SK-N-SH treated with all-trans-retinoic acid at 6 μM for 48 hours (cell line): ENCODE results near the gene NR2F2.

Source experiments
- ATAC-seq: fragments of 200-7000 bp; cut with Tn5 transposase; 3 replicates; pipeline ENCODE4 v1.9.1; 2020; ENCODE audit warnings: mild to moderate bottlenecking, moderate library complexity
- ARNTL ChIP-seq: fragments of 450-650 bp; formaldehyde crosslinking; IDR thresholded peaks from 2 replicates; pipeline ENCODE4 v1.5.0; 2020; ENCODE audit warnings: low read depth, mild to moderate bottlenecking, moderate library complexity, borderline replicate concordance
- BACH2 ChIP-seq: fragments of 250-450 bp; sonication (Bioruptor Pico); IDR thresholded peaks from 2 replicates; pipeline ENCODE4 v1.9.0; 2021; ENCODE audit warnings: mild to moderate bottlenecking, borderline replicate concordance
- CSRNP3 ChIP-seq: fragments of 250-450 bp; sonication (Bioruptor Pico); IDR thresholded peaks from 2 replicates; pipeline ENCODE4 v1.5.1; 2021; ENCODE audit warnings: mild to moderate bottlenecking, moderate library complexity
- ESRRG ChIP-seq: fragments of 250-450 bp; sonication (Bioruptor Pico); IDR thresholded peaks from 2 replicates; pipeline ENCODE4 v1.6.1; 2021; ENCODE audit warnings: mild to moderate bottlenecking
- ISL1 ChIP-seq: fragments of 250-450 bp; sonication (Bioruptor Pico); IDR thresholded peaks from 2 replicates; pipeline ENCODE4 v2.1.2; 2022; ENCODE audit warnings: mild to moderate bottlenecking, moderate library complexity
- OSR1 ChIP-seq: fragments of 250-450 bp; sonication (Bioruptor Pico); IDR thresholded peaks from 2 replicates; pipeline ENCODE4 v1.8.0; 2022; ENCODE audit warnings: moderate library complexity, mild to moderate bottlenecking, inconsistent platforms
- PATZ1 ChIP-seq: fragments of 250-450 bp; sonication (Bioruptor Pico); IDR thresholded peaks from 2 replicates; pipeline ENCODE4 v1.8.0; 2020; ENCODE audit warnings: mild to moderate bottlenecking, moderate library complexity, borderline replicate concordance
- POU6F1 ChIP-seq: fragments of 250-450 bp; sonication (Bioruptor Pico); IDR thresholded peaks from 2 replicates; pipeline ENCODE4 v1.8.0; 2021; ENCODE audit warnings: low read depth, mild to moderate bottlenecking, moderate library complexity, borderline replicate concordance
- PPARA ChIP-seq: fragments of 250-450 bp; sonication (Bioruptor Pico); IDR thresholded peaks from 2 replicates; pipeline ENCODE4 v1.5.0; 2020; ENCODE audit warnings: mild to moderate bottlenecking, borderline replicate concordance
- SNAI2 ChIP-seq: fragments of 250-450 bp; sonication (Bioruptor Pico); IDR thresholded peaks from 2 replicates; pipeline ENCODE4 v1.5.0; 2020; ENCODE audit warnings: mild to moderate bottlenecking, moderate library complexity
- TCF4 ChIP-seq: fragments of 250-450 bp; sonication (Bioruptor Pico); IDR thresholded peaks from 2 replicates; pipeline ENCODE4 v1.8.0; 2021; ENCODE audit warnings: mild to moderate bottlenecking, moderate library complexity, borderline replicate concordance
- TOX ChIP-seq: fragments of 250-450 bp; sonication (Bioruptor Pico); IDR thresholded peaks from 2 replicates; pipeline ENCODE4 v1.8.0; 2021; ENCODE audit warnings: mild to moderate bottlenecking, moderate library complexity, borderline replicate concordance
- TSHZ2 ChIP-seq: fragments of 250-450 bp; sonication (Bioruptor Pico); IDR thresholded peaks from 2 replicates; pipeline ENCODE4 v1.5.0; 2020; ENCODE audit warnings: mild to moderate bottlenecking, moderate library complexity
- ZC3H10 ChIP-seq: fragments of 250-450 bp; sonication (Bioruptor Pico); IDR thresholded peaks from 2 replicates; pipeline ENCODE4 v1.5.1; 2021; ENCODE audit warnings: mild to moderate bottlenecking, moderate library complexity
- ZFP3 ChIP-seq: fragments of 250-450 bp; sonication (Bioruptor Pico); IDR thresholded peaks from 2 replicates; pipeline ENCODE4 v1.5.0; 2020; ENCODE audit warnings: mild to moderate bottlenecking, moderate library complexity
- ZFP30 ChIP-seq: fragments of 450-650 bp; formaldehyde crosslinking; IDR thresholded peaks from 2 replicates; pipeline ENCODE4 v1.5.0; 2022; ENCODE audit warnings: mild to moderate bottlenecking, moderate library complexity
- ZNF565 ChIP-seq: fragments of 450-650 bp; formaldehyde crosslinking; conservative IDR thresholded peaks from 2 replicates; pipeline ENCODE4 v1.5.0; 2020; ENCODE audit warnings: low read depth, mild to moderate bottlenecking, moderate library complexity
- ZNF70 ChIP-seq: fragments of 450-650 bp; formaldehyde crosslinking; IDR thresholded peaks from 2 replicates; pipeline ENCODE4 v1.5.0; 2020; ENCODE audit warnings: mild to moderate bottlenecking, moderate library complexity

NR2F2 gene

GRCh38 chr15:96349857-96350720 is 19.6 kb downstream of the NR2F2 start:
- no peak for ATAC-seq

GRCh38 chr15:96350934-96351724 is 20.6 kb downstream of the NR2F2 start:
- TF ChIP-seq ZNF70 (CRISPR knock-in tag), result no peak
- TF ChIP-seq ISL1 (CRISPR knock-in tag), result no peak
- no peak for TF ChIP-seq BACH2 (CRISPR knock-in tag)
- no peak for TF ChIP-seq ZFP3 (CRISPR knock-in tag)
- TF ChIP-seq PPARA (CRISPR knock-in tag), result no peak
- TF ChIP-seq CSRNP3 (CRISPR knock-in tag), result no peak
- TF ChIP-seq ESRRG (CRISPR knock-in tag), result no peak
- TF ChIP-seq POU6F1 (CRISPR knock-in tag), result no peak
- no peak for TF ChIP-seq TOX (CRISPR knock-in tag)
- TF ChIP-seq SNAI2, result no peak
- TF ChIP-seq ZNF565 (CRISPR knock-in tag), result no peak
- TF ChIP-seq TCF4, result no peak
- TF ChIP-seq TSHZ2, result no peak
- TF ChIP-seq ARNTL (CRISPR knock-in tag), result no peak
- TF ChIP-seq ZC3H10, result no peak
- no peak for TF ChIP-seq OSR1 (CRISPR knock-in tag)
- TF ChIP-seq PATZ1 (CRISPR knock-in tag), result no peak
- TF ChIP-seq, all 23 proteins: peak for 0
- ATAC-seq, result no peak

More at GRCh38 chr15:96349857-96350720, 19.6 kb downstream of the NR2F2 start:
- TF ChIP-seq ZNF565 (CRISPR knock-in tag) (no peak), PATZ1 (CRISPR knock-in tag) (no peak), ZFP30 (no peak), ZC3H10 (no peak)
